T-helper 9 cell (primary cell): Measurements from ENCODE around the gene GCGR.
"Not testable (repeated sequence)": the region's sequence is repeated elsewhere in the genome, so short reads cannot be mapped to it uniquely, and the experiment has no call there.

Experiments used
- DNase-seq: peaks from one replicate; pipeline ENCODE4 v3.0.0-alpha.2; 2020

GCGR gene

DNA sequence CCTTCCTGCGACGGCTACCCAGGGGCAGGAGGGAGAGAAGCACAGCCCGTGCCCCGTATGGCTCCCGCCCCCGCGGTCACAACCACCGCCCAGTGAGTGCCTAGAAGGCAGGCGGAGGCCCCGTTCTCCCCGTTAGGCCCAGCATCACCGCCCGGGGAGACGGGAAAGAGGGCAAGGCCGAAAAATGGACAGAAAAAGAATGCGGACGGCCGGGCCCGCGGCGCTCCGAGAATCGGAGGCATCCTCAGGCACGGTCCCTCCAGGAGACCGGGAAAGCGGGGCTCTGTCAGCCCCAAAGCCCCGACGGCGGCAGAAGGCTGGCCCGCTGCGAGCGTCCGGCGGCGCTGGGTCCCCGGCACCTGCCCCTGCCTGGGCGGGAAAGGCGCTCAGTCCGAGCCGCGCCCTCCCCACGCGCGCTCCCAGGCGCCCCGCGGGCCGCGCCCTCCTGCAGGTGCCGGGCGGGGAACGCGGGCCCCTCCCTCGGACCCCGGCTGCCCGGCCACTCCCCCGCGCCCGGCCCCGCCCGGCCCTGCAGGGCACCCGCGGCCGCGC is 28.7 kb downstream of the GCGR start:
- no peak for DNase-seq

DNA sequence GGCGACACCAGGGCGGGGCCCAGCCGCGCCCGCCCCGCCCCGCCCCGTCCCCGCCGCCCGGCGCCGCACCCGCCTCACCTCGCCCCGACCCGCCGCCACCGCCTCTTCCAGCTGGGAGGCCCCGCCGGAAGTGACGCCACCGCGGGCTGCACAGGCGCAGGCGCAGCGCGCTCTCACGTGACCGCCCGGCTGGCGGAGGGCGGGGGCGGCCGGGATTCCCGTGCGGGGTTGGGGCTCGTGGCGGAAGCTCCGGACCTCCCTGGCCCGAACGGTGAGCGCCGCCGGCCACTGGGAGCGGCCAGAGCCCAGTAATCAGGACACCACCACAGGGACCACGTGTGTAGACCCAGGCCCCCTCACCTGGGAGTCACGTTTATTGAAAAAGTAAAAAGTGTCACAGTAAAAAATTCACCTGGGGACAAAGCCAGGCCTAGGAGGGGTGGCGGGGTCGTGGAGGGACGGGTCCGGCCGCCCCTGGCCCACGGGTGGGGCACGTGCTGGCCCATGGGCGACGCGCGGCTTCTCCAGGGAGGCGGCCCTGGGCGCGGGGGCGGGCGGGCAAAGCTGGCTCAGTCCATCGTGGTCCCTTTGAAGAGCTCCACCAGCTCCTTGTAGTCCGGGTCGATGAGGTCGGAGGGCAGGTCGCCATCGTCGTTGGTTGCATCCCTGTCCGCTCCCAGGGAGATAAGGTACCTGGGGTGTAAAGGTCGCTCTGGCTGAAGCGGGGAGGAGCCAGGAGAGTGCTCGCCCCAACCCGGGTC is 29.4 kb downstream of the GCGR start, which contains the start of gene MCRIP1:
Gene MCRIP1 (minus strand): TSS at position 132 of the 761 bp plus-strand sequence. CDS start 8,785 bp downstream, outside the sequence.
- DNase-seq = peak; percentile 92

GRCh38 chr17:81833921-81834830 is 30.2 kb downstream of the GCGR start:
- no peak for DNase-seq

GRCh38 chr17:81834831-81835267 is 30.9 kb downstream of the GCGR start, which contains the start of gene PPP1R27:
TSS of gene PPP1R27 (minus strand) at chr17:81835050. CDS start at chr17:81834953, 97 bp downstream.
- DNase-seq = no peak

DNA sequence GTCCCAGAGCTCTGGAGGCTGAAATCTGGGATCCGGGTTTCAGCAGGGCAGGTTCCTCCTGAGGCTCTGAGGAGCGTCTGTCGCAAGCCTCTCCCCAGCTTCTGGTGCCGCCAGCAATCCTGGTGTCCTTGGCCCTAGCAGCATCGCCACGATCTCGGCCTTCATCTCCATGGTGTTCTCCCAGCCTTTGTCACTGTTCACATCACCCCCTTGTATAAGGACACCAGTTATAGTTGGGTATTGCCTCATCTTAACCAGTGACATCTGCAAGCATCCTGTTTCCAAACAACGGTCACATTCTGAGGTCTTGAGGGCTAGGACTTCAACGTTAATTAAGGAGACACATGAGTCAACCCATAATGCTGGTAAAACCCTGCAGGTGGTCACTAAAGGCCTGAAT is 33.7 kb downstream of the GCGR start:
- no peak for DNase-seq

GRCh38 chr17:81838753-81839255 is 34.9 kb downstream of the GCGR start:
- no peak for DNase-seq

DNA sequence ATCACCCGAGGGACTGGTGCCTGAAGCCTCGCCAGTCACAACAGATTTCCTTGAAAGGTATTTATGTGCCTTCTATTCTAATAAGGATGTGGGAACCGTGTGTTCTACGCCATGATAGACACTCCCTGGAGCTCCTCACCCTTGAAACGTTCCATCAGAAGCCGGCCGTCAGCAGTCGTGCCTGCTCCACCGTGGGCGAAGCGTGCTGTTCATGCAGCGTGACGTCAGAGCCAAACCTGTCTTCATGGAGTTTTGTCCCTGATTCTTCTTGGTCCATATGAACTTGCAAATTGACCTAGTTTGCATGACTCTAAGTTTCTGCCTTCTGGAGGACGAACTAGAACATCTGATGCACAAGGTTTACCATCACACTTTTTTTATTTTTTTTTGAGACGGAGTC is 35.4 kb downstream of the GCGR start:
- DNase-seq = no peak

GRCh38 chr17:81840059-81840458 is 36.1 kb downstream of the GCGR start:
- not testable (repeated sequence) for DNase-seq

- DNase-seq = no peak
Measured at GRCh38 chr17:81840826-81841778, 37.2 kb downstream of the GCGR start.

DNA sequence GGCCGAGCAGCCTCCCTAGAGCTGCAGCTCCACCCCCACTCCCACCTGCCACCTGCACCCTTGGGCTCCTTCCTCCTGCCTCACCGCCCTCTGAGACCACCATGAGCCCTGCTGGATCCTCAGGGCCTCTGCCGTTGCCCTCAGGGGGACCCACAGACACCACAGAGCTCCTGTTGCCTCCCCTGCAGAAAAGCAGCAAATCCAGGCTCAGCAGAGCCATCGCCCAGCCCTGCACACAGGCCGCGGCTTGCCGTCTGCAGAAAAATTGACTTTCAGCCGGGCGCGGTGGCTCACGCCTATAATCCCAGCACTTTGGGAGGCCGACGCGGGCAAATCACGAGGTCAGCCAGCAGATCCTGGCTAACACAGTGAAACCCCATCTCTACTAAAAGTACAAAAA is 37.9 kb downstream of the GCGR start:
- DNase-seq = no peak

- DNase-seq = no peak
Measured at GRCh38 chr17:81842378-81842724, 38.4 kb downstream of the GCGR start.

DNA sequence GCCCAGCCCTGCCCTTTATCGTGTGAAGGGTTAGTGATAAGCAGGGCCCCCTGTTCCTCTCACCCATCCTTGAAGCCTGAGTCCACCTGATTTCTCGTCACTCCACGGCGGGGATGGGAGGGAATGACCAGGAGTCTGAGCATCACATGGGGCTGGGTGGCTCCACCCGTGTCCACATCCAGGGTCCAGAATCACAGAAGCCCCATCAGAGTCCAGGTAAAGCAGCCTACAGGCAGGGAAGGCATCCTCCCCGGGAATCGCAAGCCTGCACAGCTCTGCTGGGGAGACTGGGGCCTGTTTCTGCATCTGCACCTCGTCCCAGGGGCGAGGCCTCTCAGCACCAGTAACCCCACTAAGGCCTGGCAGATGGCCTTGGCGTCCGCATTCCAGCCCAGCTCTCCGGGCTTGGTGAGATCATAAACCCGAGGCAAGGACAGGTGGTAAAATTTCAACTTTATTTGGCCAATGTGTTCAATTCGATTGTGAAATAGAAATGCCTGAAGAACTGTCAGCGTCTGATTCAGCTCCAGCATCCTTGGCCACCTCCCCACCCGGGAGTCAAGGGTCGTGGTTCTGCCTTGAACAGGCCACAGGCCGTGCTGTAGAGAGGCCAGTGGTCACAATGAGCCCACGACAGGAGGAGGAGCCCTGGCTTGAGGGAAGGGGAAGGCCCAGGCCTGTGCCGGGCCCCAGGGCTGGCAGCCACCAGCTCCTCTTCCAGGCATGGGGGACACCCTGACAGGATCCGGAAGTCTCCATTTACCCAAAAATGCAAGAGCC is 39.0 kb downstream of the GCGR start:
- no peak for DNase-seq

GRCh38 chr17:81843713-81844326 is 39.9 kb downstream of the GCGR start:
- no peak for DNase-seq

- no peak for DNase-seq
Measured at GRCh38 chr17:81844327-81844851, 40.4 kb downstream of the GCGR start.

DNA sequence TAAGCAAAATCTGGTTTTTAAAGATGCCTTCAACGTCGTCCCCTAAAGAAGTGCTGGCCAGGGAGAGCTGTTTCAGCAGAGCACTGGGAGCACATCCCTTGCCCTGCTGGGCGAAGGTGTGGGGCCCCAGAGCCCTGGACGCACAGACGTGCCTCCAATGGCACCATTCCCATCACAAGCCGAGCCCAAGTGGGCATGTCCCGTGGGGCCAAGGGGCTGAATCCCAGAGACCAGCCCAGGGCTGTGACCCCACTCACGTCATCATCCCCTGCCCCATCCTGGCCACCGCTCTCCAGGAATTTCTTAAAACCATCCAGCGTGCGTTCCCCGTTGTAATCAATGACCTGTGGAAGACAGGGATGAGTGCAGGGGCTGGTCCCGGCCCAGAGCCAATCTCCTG is 40.9 kb downstream of the GCGR start:
- DNase-seq = no peak

DNA sequence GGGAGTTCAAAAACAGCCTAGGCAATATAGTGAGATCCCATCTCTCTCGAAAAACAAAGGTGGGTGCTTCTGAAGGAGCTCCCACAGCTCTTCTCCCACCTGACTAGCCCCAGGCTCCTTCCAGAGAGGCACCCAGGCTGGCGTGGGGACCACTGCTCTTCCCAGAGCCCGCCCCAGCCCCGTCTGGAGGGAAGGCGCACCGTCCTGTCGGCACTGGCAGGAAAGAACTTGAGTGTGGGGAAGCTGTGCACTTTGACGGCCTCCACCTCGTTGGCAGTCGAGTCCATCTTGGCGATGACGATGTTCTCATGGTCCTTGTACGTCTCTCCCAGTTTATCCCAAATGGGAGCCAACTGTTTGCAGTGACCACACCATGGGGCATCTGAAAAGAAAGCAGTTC is 41.4 kb downstream of the GCGR start:
- no peak for DNase-seq

DNA sequence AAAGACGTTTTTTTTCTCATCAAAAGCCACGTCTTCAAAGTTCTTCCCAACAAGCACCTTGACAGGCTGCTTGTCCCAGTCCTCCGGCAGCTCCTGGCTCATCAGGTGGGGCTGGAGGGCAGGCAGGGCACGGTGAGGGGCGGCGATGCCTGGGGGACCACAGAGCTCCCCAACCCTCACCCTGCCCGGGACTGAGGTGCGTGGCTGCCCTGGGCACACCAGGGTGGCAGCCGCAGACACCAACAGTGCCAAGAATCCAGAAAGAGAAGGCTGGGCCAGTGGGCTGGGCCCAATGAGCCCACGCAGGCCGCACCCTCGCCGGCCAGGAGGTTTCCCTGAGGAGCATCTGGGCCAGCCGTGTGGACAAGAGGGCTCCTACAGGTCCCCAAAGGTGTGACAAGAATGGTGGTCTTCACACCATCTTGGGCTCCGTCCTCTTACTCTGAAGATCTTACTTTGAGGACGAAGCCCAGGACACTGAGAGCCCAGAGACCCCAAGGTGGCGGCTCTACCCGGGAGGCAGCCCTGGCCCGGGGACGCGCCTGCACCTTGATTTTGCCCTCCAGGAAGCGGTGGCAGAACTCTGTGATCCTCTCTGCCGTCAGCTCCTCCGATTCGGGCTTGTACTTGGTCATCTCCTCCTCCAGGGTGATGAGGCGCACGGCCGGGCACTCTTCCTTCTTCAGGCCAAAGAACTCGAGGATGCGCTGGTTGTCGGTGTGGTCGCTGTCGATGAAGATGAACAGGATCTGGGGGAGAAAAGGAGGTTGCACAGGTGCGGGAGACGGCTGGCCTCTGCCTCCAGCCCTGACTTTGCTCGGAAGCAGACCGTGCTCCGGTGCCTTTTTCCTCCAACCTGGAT is 42.2 kb downstream of the GCGR start:
- DNase-seq = no peak

GRCh38 chr17:81846743-81847689 is 43.1 kb downstream of the GCGR start:
- DNase-seq = no peak
